Activated CD4-positive, alpha-beta T cell treated with anti-CD3 and anti-CD28 coated beads for 36 hours (primary cell): ENCODE data around the gene TTC39C. TPM values are rescaled to one million over a fixed set of nuclear protein-coding genes. Genes with fewer than 3 reads are reported as not detected.

ENCODE experiments used
- ATAC-seq: fragments of 200-7000 bp; cut with Tn5 transposase; one replicate; pipeline ENCODE4 v1.10.0; 2021; ENCODE audit warnings: mild to moderate bottlenecking, moderate library complexity
- CTCF ChIA-PET: fragments of 350-600 bp; sonication (Branson Sonifier 250); formaldehyde crosslinking; loops from one replicate; lab custom pipeline; 2021; ENCODE audit warnings: antibody characterized with exemption; lab: Charles Lee
- POLR2A ChIA-PET: fragments of 350-600 bp; sonication (Branson Sonifier 250); formaldehyde crosslinking; loops from one replicate; lab custom pipeline; 2021; ENCODE audit warnings: antibody characterized with exemption, inconsistent platforms; lab: Charles Lee
- DNase-seq: peaks from one replicate; pipeline ENCODE4 v3.0.0-alpha.2; 2020
- H3K27ac Mint-ChIP-seq: one replicate; pipeline ENCODE4 v1.8.0; 2021; ENCODE audit warnings: mixed read lengths
- H3K27me3 Mint-ChIP-seq: one replicate; pipeline ENCODE4 v1.8.0; 2021; ENCODE audit warnings: mixed read lengths
- H3K36me3 Mint-ChIP-seq: one replicate; pipeline ENCODE4 v1.8.0; 2021; ENCODE audit warnings: low read depth, mixed read lengths
- H3K4me1 Mint-ChIP-seq: one replicate; pipeline ENCODE4 v1.8.0; 2021; ENCODE audit warnings: mixed read lengths
- H3K4me3 Mint-ChIP-seq: one replicate; pipeline ENCODE4 v1.8.0; 2021; ENCODE audit warnings: mild to moderate bottlenecking, moderate library complexity, mixed read lengths
- H3K9me3 Mint-ChIP-seq: one replicate; pipeline ENCODE4 v1.8.0; 2021; ENCODE audit warnings: low read depth, mixed read lengths
- intact Hi-C, 2 experiments: fragments of 100-400 bp; cut with DNase I in 1 of 2; cut with micrococcal nuclease in 1 of 2; formaldehyde crosslinking; loops; one replicate each; pipeline versions ENCODE4 v1.14.2 to v1.15.1; 2022 to 2024; cut with DNase I, micrococcal nuclease
- total RNA-seq, 2 experiments: library from RNA; stranded (reverse); gene quantifications; one replicate each; pipeline ENCODE4 v1.2.3, GENCODE V29; 2021

The TTC39C gene
- total RNA-seq, 2 experiments from 2014 or later: 22.2 to 28.6 TPM

GRCh38 chr18:24170360-24170759, 155.8 kb downstream of the TTC39C start:
- ChIA-PET CTCF (no interaction called here), POLR2A (no interaction called here)
- no peaks in the 10 kb centered on the region for H3K27me3 Mint-ChIP-seq
- peaks cover 4% of the 10 kb centered on the region for H3K4me1 Mint-ChIP-seq
- DNase-seq (peak; percentile 12), ATAC-seq (no peak)
- H3K27ac Mint-ChIP-seq: no peak overlapping the region
- H3K4me3 Mint-ChIP-seq: no peak overlapping the region
- no peaks in the 10 kb centered on the region for H3K36me3 Mint-ChIP-seq
- no peaks in the 10 kb centered on the region for H3K9me3 Mint-ChIP-seq
- intact Hi-C loops: no loop called here

GRCh38 chr18:24173997-24174396, 159.4 kb downstream of the TTC39C start:
- intact Hi-C loops: no loop called here
- ATAC-seq (peak; percentile 63), DNase-seq (peak; percentile 24)
- CTCF ChIA-PET: interaction anchor here (0.6 to 6.0 kb wide), 4 partner anchors 13 to 488 kb away, joined by 3 to 76 read pairs (median 4); no protein-coding TSS in a partner anchor
- no peak overlapping the region for H3K27ac Mint-ChIP-seq
- H3K27me3 Mint-ChIP-seq: no peaks in the 10 kb centered on the region
- H3K9me3 Mint-ChIP-seq: no peaks in the 10 kb centered on the region
- peaks cover 4% of the 10 kb centered on the region for H3K4me1 Mint-ChIP-seq
- no peak overlapping the region for H3K4me3 Mint-ChIP-seq
- H3K36me3 Mint-ChIP-seq: no peaks in the 10 kb centered on the region
- POLR2A ChIA-PET: no interaction called here

GRCh38 chr18:24176727-24177416, 162.3 kb downstream of the TTC39C start:
- Mint-ChIP-seq H3K4me1 (peaks cover 6% of the 10 kb centered on the region), H3K27ac (no peak overlapping the region), H3K9me3 (no peaks in the 10 kb centered on the region), H3K4me3 (no peak overlapping the region), H3K27me3 (no peaks in the 10 kb centered on the region), H3K36me3 (no peaks in the 10 kb centered on the region)
- DNase-seq (peak; percentile 75), ATAC-seq (no peak)
- intact Hi-C loops: loop anchor here (1.0 to 5.0 kb wide), 3 partner anchors 185 to 312 kb away; no protein-coding TSS in a partner anchor
- POLR2A ChIA-PET: no interaction called here
- CTCF ChIA-PET: interaction anchor here (0.6 to 6.0 kb wide), 20 partner anchors 12 to 550 kb away, joined by 3 to 76 read pairs (median 3); partner anchors contain the start of genes CABYR and HRH4

- intact Hi-C loops: loop anchor here in 1 of 2 experiments (2.0 to 5.0 kb wide), 2 partner anchors 185 to 311 kb away; no protein-coding TSS in a partner anchor
- Mint-ChIP-seq H3K27ac (no peak overlapping the region), H3K36me3 (no peaks in the 10 kb centered on the region), H3K4me1 (peaks cover 6% of the 10 kb centered on the region), H3K9me3 (no peaks in the 10 kb centered on the region), H3K27me3 (no peaks in the 10 kb centered on the region), H3K4me3 (no peak overlapping the region)
- POLR2A ChIA-PET: no interaction called here
- CTCF ChIA-PET: interaction anchor here (1.1 to 6.0 kb wide), 8 partner anchors 12 to 311 kb away, joined by 3 to 76 read pairs (median 4); no protein-coding TSS in a partner anchor
- DNase-seq: no peak
- no peak for ATAC-seq
Observed at GRCh38 chr18:24177499-24178133, 163.1 kb downstream of the TTC39C start.

GRCh38 chr18:24180048-24180447, 165.5 kb downstream of the TTC39C start:
- ChIA-PET POLR2A (no interaction called here), CTCF (interaction anchor here (4.8 to 6.0 kb wide), 2 partner anchors 9 to 309 kb away, joined by 40 to 76 read pairs; no protein-coding TSS in a partner anchor)
- no peak for DNase-seq
- Mint-ChIP-seq H3K27me3 (peaks cover 2% of the 10 kb centered on the region), H3K4me1 (peaks cover 2% of the 10 kb centered on the region), H3K36me3 (no peaks in the 10 kb centered on the region), H3K27ac (no peak overlapping the region), H3K4me3 (no peak overlapping the region), H3K9me3 (no peaks in the 10 kb centered on the region)
- intact Hi-C loops: no loop called here
- no peak for ATAC-seq

- no peak for ATAC-seq
- H3K4me3 Mint-ChIP-seq: no peak overlapping the region
- no peaks in the 10 kb centered on the region for H3K36me3 Mint-ChIP-seq
- H3K9me3 Mint-ChIP-seq: no peaks in the 10 kb centered on the region
- intact Hi-C loops: no loop called here
- ChIA-PET CTCF (interaction anchor here (0.7 to 1.6 kb wide), 3 partner anchors 24 to 231 kb away, joined by 3 to 6 read pairs (median 3); no protein-coding TSS in a partner anchor), POLR2A (interaction anchor here (0.6 kb wide), 1 partner anchor 304 kb away, joined by 5 read pairs; no protein-coding TSS in a partner anchor)
- no peak overlapping the region for H3K27ac Mint-ChIP-seq
- H3K4me1 Mint-ChIP-seq: peaks cover 2% of the 10 kb centered on the region
- H3K27me3 Mint-ChIP-seq: peaks cover 2% of the 10 kb centered on the region
- DNase-seq: no peak
Observed at GRCh38 chr18:24181806-24182205, 167.3 kb downstream of the TTC39C start.

Other genes with a start within 250 kb of the TTC39C start
- under 1 TPM; 0.46 to 0.83 TPM for gene CABYR, start 124.3 kb downstream of the TTC39C start, total RNA-seq